CD14-positive monocyte (primary cell): ENCODE results near the gene CEP78. TPM values are rescaled to one million over a fixed set of nuclear protein-coding genes. Genes with fewer than 3 reads are reported as not detected.

ENCODE experiments used
- DNase-seq, 3 donors: peaks; one replicate each; pipeline ENCODE4 v3.0.0-alpha.2; 2011 to 2022
- H2AFZ ChIP-seq: 2 replicates; pipeline ENCODE4 v1.6.0; 2012; ENCODE audit warnings: mild to moderate bottlenecking, low read depth, low read length, inconsistent platforms; ENCODE audit not compliant: insufficient read depth, poor library complexity, severe bottlenecking
- H3K27ac ChIP-seq, 2 donors: 1 replicate in 1 of 2; 2 replicates in 1 of 2; pipeline ENCODE4 v1.5.1; 2012 to 2013; ENCODE audit warnings: low read length in 2 of 2, control low read depth in 1 of 2, inconsistent platforms in 1 of 2, low read depth in 1 of 2, mild to moderate bottlenecking in 1 of 2
- H3K27me3 ChIP-seq, 2 donors: one replicate each; pipeline versions ENCODE4 v1.6.0 to v1.6.1; 2011 to 2013; ENCODE audit warnings: low read length in 2 of 2; ENCODE audit not compliant: control insufficient read depth in 2 of 2, insufficient read depth in 2 of 2
- H3K36me3 ChIP-seq, 2 donors: replicated peaks in 1 of 2; 1 replicate in 1 of 2; 2 replicates in 1 of 2; pipeline versions ENCODE4 v1.5.1 to v1.6.1; 2012 to 2013; ENCODE audit warnings: low read length in 2 of 2, control low read depth in 1 of 2, inconsistent platforms in 1 of 2, mild to moderate bottlenecking in 1 of 2; ENCODE audit not compliant: insufficient read depth in 2 of 2, control insufficient read depth in 1 of 2
- H3K4me1 ChIP-seq, 2 donors: 1 replicate in 1 of 2; 2 replicates in 1 of 2; pipeline versions ENCODE4 v1.5.1 to v1.6.1; 2012 to 2013; ENCODE audit warnings: low read length in 2 of 2, control low read depth in 1 of 2, inconsistent platforms in 1 of 2, mild to moderate bottlenecking in 1 of 2, moderate library complexity in 1 of 2; ENCODE audit not compliant: insufficient read depth in 2 of 2, control insufficient read depth in 1 of 2
- H3K4me2 ChIP-seq: replicated peaks from 2 replicates; pipeline ENCODE3; 2012; ENCODE audit warnings: low read length, moderate library complexity, mild to moderate bottlenecking; ENCODE audit not compliant: poor library complexity, severe bottlenecking; ENCODE audit errors: extremely low read depth
- H3K4me3 ChIP-seq, 3 experiments: fragments of 200-600 bp in 1 of 3; sonication (generic) in 1 of 3; replicated peaks in 1 of 3; 1 replicate in 2 of 3; 2 replicates in 1 of 3; pipeline ENCODE4 v1.5.1; 2011 to 2013; ENCODE audit warnings: low read length in 3 of 3, mild to moderate bottlenecking in 3 of 3, control low read depth in 2 of 3, low read depth in 2 of 3, inconsistent platforms in 1 of 3, moderate library complexity in 1 of 3
- H3K79me2 ChIP-seq: 2 replicates; pipeline ENCODE4 v1.6.0; 2012; ENCODE audit warnings: mild to moderate bottlenecking, control low read depth, inconsistent platforms, low read length, moderate library complexity; ENCODE audit not compliant: insufficient read depth
- H3K9ac ChIP-seq: 2 replicates; pipeline ENCODE4 v1.6.0; 2017; ENCODE audit warnings: low read length, mild to moderate bottlenecking; ENCODE audit not compliant: insufficient read depth, poor library complexity, severe bottlenecking
- H3K9me3 ChIP-seq, 2 donors: replicated peaks in 1 of 2; 1 replicate in 1 of 2; 2 replicates in 1 of 2; pipeline versions ENCODE4 v1.5.1 to v1.6.1; 2012 to 2013; ENCODE audit warnings: low read length in 2 of 2, control low read depth in 1 of 2; ENCODE audit not compliant: control insufficient read depth in 1 of 2, insufficient read depth in 1 of 2
- H4K20me1 ChIP-seq: 2 replicates; pipeline ENCODE4 v1.6.0; 2012; ENCODE audit warnings: mild to moderate bottlenecking, low read length, control low read depth, moderate library complexity; ENCODE audit not compliant: insufficient read depth
- H3K27ac Mint-ChIP-seq, 7 donors: one replicate each; pipeline ENCODE4 v1.8.0; 2020; ENCODE audit warnings: mild to moderate bottlenecking in 7 of 7, mixed read lengths in 7 of 7, moderate library complexity in 6 of 7, inconsistent platforms in 2 of 7
- H3K27me3 Mint-ChIP-seq, 3 donors: one replicate each; pipeline ENCODE4 v1.8.0; 2021 to 2022; ENCODE audit warnings: low read depth in 3 of 3, mild to moderate bottlenecking in 3 of 3, mixed read lengths in 3 of 3, moderate library complexity in 3 of 3, inconsistent platforms in 1 of 3
- H3K36me3 Mint-ChIP-seq, 2 donors: one replicate each; pipeline ENCODE4 v1.8.0; 2020; ENCODE audit warnings: mixed read lengths in 2 of 2, inconsistent platforms in 1 of 2, mild to moderate bottlenecking in 1 of 2
- H3K4me1 Mint-ChIP-seq: one replicate; pipeline ENCODE4 v1.8.0; 2020; ENCODE audit warnings: mild to moderate bottlenecking, mixed read lengths
- H3K4me3 Mint-ChIP-seq, 2 donors: one replicate each; pipeline ENCODE4 v1.8.0; 2020; ENCODE audit warnings: mild to moderate bottlenecking in 2 of 2, mixed read lengths in 2 of 2, moderate library complexity in 1 of 2
- H3K9me3 Mint-ChIP-seq, 7 donors: one replicate each; pipeline ENCODE4 v1.8.0; 2020 to 2022; ENCODE audit warnings: mixed read lengths in 7 of 7, mild to moderate bottlenecking in 6 of 7, moderate library complexity in 6 of 7, inconsistent platforms in 2 of 7
- WGBS: methylation state at CpG from one replicate; pipeline ENCODE4 v1.1.5; 2013; ENCODE audit warnings: missing lambda C conversion rate; ENCODE audit not compliant: insufficient coverage; 5-methylcytosine and 5-hydroxymethylcytosine counted together
- intact Hi-C, 2 donors: fragments of 100-400 bp; cut with micrococcal nuclease; formaldehyde crosslinking; loops; one replicate each; pipeline versions ENCODE4 v1.15.0 to v1.15.1; 2023
- polyA plus RNA-seq, 3 donors: library from polyadenylated mRNA; depleted of rRNA in 1 of 3; unstranded in 2 of 3; stranded (reverse) in 1 of 3; fragments of 300-500 nt in 2 of 3; fragments of >200 nt in 1 of 3; fragmentation: Illumina TruSeq in 2 of 3; gene quantifications; 1 replicate in 2 of 3; 2 replicates in 1 of 3; pipeline ENCODE4 v1.2.3, GENCODE V29; 2012 to 2021
- TF ChIP-seq, protein P1 (sequence below): fragments of 200-600 bp; IDR thresholded peaks from one replicate; pipeline ENCODE4 v1.8.0; 2022; ENCODE audit warnings: antibody characterized with exemption, mild to moderate bottlenecking

Gene CEP78
- polyA plus RNA-seq, 3 donors: 1.7 to 3.3 (median 2.5) TPM

DNA sequence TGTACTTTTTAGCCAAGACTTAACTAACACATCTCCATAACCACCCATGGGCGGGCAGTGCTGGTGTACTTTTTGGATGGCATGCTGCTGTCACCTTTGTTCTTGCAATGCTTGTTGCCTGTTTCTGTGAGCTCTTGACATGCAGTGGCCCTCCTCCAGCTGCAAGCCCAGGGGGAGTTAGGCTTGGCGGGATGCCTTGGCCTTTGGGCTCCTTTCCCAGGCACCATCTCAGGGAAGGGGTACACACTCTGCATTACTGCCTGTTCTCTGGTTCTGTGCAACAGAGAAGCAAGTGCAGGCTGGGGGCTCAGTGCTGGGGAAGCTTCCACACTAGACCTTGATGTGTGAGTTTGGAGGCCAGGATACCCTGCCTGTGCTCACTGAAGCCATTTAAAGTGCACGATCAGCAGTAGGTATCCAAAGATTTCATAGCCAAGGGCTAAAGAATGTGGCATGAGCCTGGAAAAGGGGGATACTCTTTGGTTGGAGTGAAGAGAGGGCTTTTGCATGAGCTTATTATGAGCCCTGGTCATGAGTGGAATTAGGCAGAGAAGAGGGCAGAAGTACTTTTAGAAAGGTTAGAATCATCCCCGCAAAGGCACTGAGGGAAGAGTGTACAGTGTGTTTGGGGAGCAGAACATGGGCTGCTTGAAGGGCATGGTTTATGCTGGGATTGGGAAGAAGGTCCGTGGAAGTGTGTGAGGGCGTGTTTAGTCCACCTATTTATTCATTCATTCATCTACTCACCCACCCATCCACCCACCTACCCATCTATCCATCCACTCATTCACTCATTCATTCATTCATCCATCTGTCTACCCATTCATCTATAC, 83.5 kb downstream of the CEP78 start:
- WGBS: 97% methylated on average over 3 of the region's 6 CpGs

DNA sequence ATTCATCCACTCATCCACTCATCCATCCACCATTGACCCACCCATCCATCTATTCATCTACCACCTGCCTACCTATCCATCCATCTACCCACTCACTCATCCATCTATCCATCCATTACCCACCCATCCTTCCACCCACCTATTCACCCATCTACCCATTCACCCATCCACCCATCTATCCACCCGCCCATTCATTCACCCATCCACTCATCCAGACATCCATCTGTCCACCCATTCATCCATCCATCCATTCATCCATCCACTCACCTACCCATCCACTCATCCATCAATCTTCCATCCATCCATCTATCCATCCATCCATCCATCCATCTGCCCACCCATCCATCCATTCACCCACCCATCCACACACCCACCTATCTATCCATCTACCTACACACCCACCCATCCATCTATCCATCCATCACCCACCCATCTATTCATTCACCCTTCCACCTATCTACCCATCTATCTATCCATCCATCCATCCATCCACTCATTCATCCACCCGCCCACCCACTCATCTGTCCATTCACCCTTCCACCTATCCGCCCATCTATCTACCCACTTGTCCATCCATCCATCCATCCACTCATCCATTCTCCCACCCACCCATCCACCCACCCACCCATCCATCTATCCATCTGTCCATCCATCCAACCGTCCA, 84.3 kb downstream of the CEP78 start:
- Histone ChIP-seq H3K4me2 (no peak overlapping the region), H3K9me3 (no peaks in the 10 kb centered on the region), H3K4me1 (peaks cover 0 to 4% of the 10 kb centered on the region in 2 donors), H3K9ac (no peak overlapping the region), H3K4me3 (no peak overlapping the region), H3K36me3 (no peaks in the 10 kb centered on the region), H3K79me2 (no peaks in the 10 kb centered on the region), H4K20me1 (no peaks in the 10 kb centered on the region), H3K27me3 (no peaks in the 10 kb centered on the region), H2AFZ (no peak overlapping the region), H3K27ac (no peak overlapping the region)
- Mint-ChIP-seq H3K9me3 (peaks cover 0 to 4% (median 0%) of the 10 kb centered on the region in 7 donors), H3K27ac (no peak overlapping the region), H3K4me3 (no peak overlapping the region), H3K4me1 (peaks cover 7% of the 10 kb centered on the region), H3K27me3 (peaks cover 0 to 3% (median 2%) of the 10 kb centered on the region in 3 donors), H3K36me3 (peaks cover 10 to 17% of the 10 kb centered on the region in 2 donors)
- TF ChIP-seq, protein P1, sequence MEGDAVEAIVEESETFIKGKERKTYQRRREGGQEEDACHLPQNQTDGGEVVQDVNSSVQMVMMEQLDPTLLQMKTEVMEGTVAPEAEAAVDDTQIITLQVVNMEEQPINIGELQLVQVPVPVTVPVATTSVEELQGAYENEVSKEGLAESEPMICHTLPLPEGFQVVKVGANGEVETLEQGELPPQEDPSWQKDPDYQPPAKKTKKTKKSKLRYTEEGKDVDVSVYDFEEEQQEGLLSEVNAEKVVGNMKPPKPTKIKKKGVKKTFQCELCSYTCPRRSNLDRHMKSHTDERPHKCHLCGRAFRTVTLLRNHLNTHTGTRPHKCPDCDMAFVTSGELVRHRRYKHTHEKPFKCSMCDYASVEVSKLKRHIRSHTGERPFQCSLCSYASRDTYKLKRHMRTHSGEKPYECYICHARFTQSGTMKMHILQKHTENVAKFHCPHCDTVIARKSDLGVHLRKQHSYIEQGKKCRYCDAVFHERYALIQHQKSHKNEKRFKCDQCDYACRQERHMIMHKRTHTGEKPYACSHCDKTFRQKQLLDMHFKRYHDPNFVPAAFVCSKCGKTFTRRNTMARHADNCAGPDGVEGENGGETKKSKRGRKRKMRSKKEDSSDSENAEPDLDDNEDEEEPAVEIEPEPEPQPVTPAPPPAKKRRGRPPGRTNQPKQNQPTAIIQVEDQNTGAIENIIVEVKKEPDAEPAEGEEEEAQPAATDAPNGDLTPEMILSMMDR: no peak
- WGBS: 87% methylated on average over 3 of the region's 4 CpGs
- intact Hi-C loops: no loop called here
- DNase-seq: no peak

More for the DNA sequence above, 83.5 kb downstream of the CEP78 start:
- H3K79me2 ChIP-seq: no peaks in the 10 kb centered on the region
- Mint-ChIP-seq H3K4me3 (no peak overlapping the region), H3K9me3 (peaks cover 0 to 4% (median 0%) of the 10 kb centered on the region in 7 donors), H3K27ac (no peak overlapping the region), H3K4me1 (peaks cover 11% of the 10 kb centered on the region), H3K27me3 (peaks cover 0 to 3% (median 2%) of the 10 kb centered on the region in 3 donors), H3K36me3 (peaks cover 12 to 17% of the 10 kb centered on the region in 2 donors)
- H3K36me3 ChIP-seq: no peaks in the 10 kb centered on the region
- TF ChIP-seq, protein P1: no peak
- no peak overlapping the region for H2AFZ ChIP-seq
- no peak overlapping the region for H3K9ac ChIP-seq
- no peaks in the 10 kb centered on the region for H3K9me3 ChIP-seq
- no peak overlapping the region for H3K4me3 ChIP-seq
- H3K4me1 ChIP-seq: peaks cover 0 to 5% of the 10 kb centered on the region in 2 donors
- no peak overlapping the region for H3K27ac ChIP-seq
- no peaks in the 10 kb centered on the region for H3K27me3 ChIP-seq
- intact Hi-C loops: no loop called here
- no peak overlapping the region for H3K4me2 ChIP-seq
- no peaks in the 10 kb centered on the region for H4K20me1 ChIP-seq
- no peak for DNase-seq
